Activated CD8-positive, alpha-beta memory T cell treated with anti-CD3 and anti-CD28 coated beads, Interleukin-2, amount 50 U/mL, for 48 hours (primary cell): Measurements from ENCODE around the gene ATF6B.

Experiments
- DNase-seq: peaks from one replicate; pipeline ENCODE4 v3.0.0-alpha.2; 2020

ATF6B gene

GRCh38 chr6:32127717-32128592 is at the start of gene ATF6B:
ATF6B (minus strand) TSS chr6:32128246; CDS start chr6:32128207, 39 bp downstream.
- DNase-seq: peak; percentile 94

DNA sequence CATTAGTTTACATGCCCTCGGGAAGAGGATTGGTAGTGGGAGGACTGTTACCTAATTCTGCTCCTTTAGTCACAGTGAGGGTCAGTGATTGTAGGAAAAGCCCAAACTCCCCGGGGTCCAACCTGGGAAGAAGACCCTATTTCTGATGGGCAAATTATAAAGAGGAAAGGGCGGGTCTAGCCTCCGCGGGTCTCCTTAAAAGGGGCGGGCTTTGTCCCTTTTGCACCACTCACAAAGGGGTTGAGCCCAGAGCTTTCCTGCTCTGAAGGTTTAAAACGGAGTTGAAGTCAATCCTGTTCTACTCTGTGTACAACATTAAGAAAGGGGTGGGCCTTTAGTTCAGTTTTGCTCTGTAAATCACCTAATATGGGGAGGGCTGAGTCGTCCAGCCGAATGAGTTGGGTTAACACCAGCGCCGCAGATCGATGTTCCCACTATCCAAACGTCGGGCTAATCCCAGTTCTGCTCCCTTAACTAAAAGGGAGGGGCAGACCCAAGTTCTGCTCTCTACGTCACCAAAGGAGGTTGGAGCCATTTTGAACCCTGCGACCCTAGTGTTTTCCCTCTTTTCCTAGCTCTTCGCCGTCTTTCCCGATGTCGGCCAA is 49.2 kb upstream of the ATF6B start:
- DNase-seq: peak; percentile 70

DNA sequence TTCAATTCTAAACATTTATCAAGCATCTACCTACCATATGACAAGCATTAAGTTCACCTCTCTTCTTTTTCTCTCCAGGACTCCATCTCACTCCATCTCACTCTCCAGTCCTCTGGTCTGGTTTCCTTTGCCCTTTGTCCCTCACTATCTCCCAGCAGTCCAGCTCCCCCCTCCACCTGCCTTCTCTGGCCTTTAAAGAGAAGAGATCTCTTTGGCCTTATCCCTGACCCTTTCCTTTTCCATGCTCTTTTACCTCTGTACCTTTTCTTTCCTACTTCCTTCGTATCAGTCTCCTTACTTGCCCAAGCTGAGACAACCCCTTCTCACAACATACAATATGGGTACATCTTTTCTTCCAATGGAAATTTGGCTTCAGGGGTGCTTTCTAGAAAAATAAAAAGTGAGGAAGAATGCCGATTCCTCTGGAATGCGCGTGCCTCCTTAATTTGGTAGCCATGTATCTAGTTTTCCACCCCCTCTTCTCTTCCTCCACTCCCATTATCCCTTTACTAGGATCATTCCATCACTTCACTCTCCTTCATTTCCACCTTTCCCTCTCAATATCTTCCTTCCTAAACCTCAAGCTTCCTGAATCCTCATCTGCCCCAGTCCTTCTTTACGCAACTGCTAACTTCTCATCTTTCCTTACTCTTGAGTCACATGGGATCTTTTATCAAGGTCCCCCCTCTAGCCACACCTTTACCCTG is 48.6 kb upstream of the ATF6B start:
- DNase-seq: no peak

DNA sequence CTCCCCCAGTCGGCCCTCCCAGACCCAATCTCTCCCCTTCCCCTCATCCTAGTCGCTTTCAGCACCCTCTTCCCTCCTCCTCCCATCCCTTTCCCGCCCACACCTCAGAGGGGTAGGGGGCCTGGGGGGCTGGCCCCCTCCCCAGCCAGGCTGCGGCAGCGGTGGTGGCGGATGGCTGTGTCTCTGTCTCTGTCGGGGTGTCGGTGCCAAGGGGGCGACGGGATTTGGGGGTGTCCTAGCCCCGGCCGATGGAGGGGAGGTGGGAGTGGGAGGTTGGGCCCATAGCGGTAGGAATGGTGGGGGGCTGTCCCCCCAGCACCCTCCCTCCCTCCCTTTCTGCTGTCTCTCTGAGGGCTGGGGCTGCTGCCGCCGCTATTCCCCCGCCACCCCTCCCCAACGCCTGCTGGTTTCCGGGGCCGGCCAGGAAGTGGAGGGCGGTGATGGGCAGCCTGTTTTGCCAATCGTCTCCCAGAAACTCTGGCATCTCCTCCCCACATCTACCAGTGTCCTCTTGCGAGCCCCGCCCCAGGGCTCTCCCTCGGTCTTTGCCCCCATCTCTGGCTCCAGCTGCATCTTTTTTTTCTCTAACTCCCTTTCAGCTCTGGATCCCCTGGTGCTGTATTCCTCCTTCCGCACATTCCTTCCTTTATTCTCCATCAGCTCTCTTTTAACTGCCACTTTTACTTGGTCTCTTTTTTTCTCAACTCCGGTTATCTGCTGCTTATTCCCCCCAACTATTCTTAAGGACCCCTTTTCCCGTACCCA is 47.8 kb upstream of the ATF6B start, which contains the start of gene AGPAT1:
Gene AGPAT1, minus strand, starts transcription at position 374 of the 765 bp plus-strand sequence. CDS start 4,588 bp downstream, outside the sequence.
- DNase-seq: peak; percentile 97

GRCh38 chr6:32175322-32175710 is 47.3 kb upstream of the ATF6B start:
- no peak for DNase-seq

DNA sequence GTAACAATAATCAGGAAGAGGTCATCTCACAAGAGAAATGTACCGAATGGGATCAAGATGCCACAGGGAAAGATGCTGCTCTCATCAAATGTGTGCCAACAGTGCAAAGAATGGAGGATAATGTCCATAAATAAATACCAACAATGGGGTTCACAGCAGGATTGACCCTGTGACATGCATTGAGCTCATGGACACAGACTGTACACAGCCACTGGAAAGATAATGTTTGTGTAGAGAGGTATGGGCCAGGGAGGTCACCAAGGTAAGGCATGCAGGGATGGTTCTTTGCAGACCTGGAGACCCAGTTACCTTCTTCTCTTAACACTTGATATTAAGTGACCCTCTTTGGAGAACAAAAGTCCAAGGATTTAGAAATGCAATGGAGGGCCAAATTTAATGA is 46.4 kb upstream of the ATF6B start:
- no peak for DNase-seq

- DNase-seq: no peak
Observed at GRCh38 chr6:32173051-32173727, 45.1 kb upstream of the ATF6B start.

- DNase-seq: no peak
Observed at GRCh38 chr6:32171234-32171633, 43.2 kb upstream of the ATF6B start.

- DNase-seq: no peak
Observed at GRCh38 chr6:32170294-32170693, 42.2 kb upstream of the ATF6B start.

- no peak for DNase-seq
Observed at GRCh38 chr6:32168807-32169591, 41.0 kb upstream of the ATF6B start.

- no peak for DNase-seq
Observed at GRCh38 chr6:32168350-32168749, 40.3 kb upstream of the ATF6B start.

GRCh38 chr6:32167761-32168262 is 39.8 kb upstream of the ATF6B start:
- DNase-seq: no peak

DNA sequence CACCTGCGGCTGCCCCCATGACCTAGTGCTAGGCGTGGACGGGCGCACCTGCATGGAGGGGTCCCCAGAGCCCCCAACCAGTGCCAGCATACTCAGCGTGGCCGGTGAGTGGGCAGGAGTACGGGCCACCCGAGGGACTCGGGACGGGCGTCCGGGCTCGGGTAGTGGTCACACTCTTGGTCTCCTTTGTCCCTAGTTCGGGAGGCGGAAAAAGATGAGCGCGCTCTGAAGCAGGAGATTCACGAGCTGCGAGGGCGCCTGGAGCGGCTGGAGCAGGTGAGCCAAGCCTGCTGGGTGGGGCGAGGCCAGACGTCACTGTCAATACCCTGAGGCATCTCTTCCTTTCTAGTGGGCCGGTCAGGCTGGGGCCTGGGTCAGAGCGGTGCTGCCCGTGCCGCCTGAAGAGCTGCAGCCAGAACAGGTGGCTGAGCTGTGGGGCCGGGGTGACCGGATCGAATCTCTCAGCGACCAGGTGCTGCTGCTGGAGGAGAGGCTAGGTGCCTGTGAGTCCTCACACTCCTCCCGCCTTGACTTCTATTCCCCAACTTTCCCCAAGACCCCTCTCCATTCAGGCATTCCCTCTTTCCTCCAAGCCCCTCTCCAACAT is 39.2 kb upstream of the ATF6B start:
- DNase-seq: no peak

GRCh38 chr6:32166411-32167061 is 38.5 kb upstream of the ATF6B start:
- DNase-seq: no peak

DNA sequence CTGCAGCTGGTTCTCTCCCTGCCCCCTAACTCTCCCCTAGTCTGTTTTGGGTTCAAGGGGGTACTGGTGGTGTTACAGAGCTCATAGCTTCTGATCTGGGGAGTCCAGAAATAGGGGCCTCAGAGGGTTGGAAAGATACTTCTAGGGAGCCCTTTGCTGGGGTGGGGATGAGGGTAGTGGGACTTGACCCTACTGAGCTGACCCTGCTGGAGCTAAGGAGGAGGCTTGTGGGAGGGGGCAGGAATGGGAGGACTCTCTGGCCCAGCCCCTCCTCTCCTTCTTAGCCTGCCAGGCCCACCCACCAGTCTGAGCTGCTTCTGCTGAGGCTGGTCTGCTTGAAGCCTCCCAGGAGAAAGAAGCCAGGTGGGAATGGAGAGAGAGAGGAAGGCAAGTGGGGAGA is 36.2 kb upstream of the ATF6B start, which contains the start of gene EGFL8:
Gene EGFL8, plus strand, starts transcription at position 301 of the 400 bp plus-strand sequence. CDS start 1,571 bp downstream, outside the sequence.
- DNase-seq: no peak

DNA sequence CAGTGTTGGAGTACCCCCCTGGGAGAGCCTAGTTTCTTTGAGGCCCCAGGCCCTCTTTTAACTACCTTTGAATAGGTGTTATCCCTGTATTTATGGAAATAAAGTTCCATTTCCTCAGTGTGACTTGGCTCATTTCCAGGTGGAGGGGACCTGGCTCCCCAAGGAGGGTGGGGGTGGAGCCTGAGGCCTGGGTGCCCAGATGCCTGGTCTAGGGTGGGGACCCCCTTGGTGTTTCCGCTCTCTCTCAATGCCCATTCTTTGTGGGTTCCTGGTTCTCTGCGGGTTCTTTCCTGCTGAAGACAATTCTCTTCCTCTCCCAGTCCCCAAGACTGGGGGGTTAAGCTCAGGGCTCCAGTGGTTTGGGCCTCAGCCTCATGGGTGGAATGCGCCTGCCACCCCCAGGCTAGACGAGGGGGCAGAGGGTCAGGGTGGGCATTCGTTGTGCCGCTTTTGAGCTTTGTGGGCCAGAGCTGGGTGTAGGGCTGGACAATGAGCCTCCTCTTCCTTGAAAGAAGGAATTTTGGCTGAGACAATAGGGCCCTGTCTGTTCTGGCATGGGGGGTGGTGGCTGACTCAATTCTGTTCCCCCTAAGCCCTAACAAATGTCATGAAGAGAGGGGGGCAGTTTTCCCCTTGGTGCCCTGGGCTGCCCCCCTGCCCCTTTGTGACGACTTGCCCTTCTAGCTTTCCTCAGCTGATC is 35.7 kb upstream of the ATF6B start:
- no peak for DNase-seq

GRCh38 chr6:32158052-32158451 is 30.0 kb upstream of the ATF6B start:
- DNase-seq: no peak

- no peak for DNase-seq
Observed at GRCh38 chr6:32156891-32157290, 28.8 kb upstream of the ATF6B start.

DNA sequence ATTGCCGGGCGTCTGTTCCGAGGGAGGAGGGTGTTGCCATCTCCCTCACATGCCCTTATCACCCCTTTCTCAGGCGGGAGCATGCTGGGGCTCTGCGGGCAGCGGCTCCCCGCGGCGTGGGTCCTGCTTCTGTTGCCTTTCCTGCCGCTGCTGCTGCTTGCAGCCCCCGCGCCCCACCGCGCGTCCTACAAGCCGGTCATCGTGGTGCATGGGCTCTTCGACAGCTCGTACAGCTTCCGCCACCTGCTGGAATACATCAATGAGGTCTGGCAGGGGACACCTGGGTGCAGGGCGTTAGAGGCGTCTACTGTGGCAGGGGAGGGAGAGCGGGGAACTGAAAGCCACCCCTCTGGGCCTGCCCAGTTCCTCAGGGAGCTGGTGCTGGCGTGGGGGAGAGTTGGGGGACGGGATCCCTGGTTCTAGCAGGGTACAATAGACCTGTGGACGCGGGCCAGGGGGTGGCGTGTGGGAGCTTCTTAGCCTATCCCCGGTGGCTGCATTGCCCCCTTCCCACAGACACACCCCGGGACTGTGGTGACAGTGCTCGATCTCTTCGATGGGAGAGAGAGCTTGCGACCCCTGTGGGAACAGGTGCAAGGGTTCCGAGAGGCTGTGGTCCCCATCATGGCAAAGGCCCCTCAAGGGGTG is 26.6 kb upstream of the ATF6B start:
- peak; percentile 77 for DNase-seq
